ENCODE data around the gene MDM4.
A peak's percentile ranks its signal among the peaks of the same experiment; 100 is the strongest.

The MDM4 gene

GRCh38 chr1:204493145-204493983 lies 22.8 kb upstream of the MDM4 start:
- no peak for DNase-seq (ENCODE audit: low read depth)

- peak; percentile 31 for DNase-seq (ENCODE audit: low read depth)
Measured at GRCh38 chr1:204493984-204494280, 22.3 kb upstream of the MDM4 start.

- DNase-seq (ENCODE audit: low read depth), result peak; percentile 59
Measured at GRCh38 chr1:204494281-204495077, 21.7 kb upstream of the MDM4 start, which contains the start of gene PIK3C2B. PIK3C2B (minus strand) TSS chr1:204494805; CDS start chr1:204469802, 25,003 bp downstream.

DNA sequence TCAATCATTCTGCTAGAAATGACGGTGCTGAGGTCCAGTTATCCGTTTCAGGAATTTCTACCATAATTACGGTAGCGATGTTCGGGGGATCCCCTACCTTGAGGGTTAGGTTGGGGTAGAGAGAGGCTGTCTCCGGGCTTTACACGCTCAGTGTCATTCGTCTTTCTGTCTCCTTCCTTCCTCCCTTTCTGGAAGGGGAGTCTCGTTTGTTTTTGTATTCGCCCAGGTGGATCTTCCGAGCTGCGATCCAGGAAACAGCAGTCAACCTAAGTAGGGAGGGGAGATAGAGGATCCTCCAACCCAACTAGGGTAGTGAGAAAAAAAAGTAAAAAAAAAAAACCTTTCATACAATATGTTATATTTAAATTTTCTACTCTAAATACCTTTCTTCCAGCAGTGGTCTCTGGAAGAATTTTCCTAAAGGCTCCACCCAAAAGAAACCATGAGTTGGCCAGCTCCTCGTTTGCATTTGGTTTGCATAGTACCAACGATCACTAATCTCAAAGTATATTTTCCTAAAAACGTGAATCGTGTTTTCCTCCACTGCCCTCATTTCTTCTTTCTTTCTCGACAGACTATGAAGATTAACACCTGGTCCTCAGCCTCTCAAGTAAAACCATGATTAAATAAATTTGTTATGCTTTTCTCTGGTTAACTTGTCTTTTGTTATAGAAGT lies 21.0 kb upstream of the MDM4 start:
- DNase-seq (ENCODE audit: low read depth), result no peak

DNA sequence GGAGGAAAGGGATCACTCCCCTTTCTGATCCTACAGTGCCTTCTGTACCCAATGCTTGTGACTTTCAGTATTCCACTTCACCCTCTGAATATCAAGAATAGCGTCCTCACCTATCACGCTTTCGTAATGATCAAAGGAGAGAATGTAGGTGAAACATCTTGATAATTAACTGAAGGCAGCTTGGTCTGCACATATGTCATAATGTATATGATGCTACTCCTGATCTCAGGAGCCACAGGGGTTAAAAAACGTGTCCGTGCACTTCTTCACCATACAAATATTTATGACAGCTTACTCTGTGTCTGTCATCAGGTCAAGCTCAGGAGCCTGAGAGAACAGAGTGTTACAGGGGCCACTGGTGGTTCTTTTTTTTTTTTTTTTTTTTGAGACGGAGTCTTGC lies 20.4 kb upstream of the MDM4 start:
- DNase-seq (ENCODE audit: low read depth), result no peak

GRCh38 chr1:204498981-204499380 lies 17.2 kb upstream of the MDM4 start:
- DNase-seq (ENCODE audit: low read depth), result no peak

GRCh38 chr1:204499511-204500468 lies 16.4 kb upstream of the MDM4 start:
- DNase-seq (ENCODE audit: low read depth), result no peak

- DNase-seq (ENCODE audit: low read depth), result no peak
Measured at GRCh38 chr1:204502241-204502640, 14.0 kb upstream of the MDM4 start.

DNA sequence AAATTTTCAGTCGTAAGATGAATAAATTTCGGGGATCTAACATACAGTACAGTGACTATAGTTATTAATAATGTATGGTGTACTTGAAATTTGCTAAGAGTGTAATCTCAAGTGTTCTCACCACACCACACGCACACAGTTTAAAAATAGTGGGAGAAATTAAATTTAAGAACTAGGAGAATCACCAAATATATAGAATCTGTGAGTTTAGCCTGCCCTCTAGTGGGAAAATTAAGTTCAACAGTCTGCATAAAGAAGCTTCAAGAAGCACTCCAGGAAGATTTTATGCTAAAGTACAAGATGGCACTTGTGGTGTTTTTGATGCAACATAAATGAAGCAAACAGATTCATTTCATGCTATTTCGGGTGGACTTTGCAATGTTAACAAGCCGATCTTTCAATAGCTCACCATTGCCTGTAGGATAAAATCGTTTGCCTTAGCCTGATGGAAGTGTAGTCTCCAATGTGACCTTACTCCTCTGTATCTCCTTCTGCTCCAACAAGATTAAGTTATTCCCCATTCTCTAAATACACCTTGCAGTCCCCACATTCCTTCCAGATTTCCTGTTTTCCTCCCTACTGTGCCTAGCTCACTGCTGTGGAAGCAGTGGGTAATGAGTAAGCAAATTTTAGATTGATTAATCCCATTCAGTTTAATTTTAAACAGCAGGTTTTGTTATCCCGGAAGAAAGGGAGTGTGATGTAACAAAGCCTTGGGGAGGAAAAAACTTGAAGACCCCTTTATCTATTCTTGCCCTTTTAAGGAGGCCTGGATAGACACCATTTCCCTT lies 12.9 kb upstream of the MDM4 start:
- no peak for DNase-seq (ENCODE audit: low read depth)

DNA sequence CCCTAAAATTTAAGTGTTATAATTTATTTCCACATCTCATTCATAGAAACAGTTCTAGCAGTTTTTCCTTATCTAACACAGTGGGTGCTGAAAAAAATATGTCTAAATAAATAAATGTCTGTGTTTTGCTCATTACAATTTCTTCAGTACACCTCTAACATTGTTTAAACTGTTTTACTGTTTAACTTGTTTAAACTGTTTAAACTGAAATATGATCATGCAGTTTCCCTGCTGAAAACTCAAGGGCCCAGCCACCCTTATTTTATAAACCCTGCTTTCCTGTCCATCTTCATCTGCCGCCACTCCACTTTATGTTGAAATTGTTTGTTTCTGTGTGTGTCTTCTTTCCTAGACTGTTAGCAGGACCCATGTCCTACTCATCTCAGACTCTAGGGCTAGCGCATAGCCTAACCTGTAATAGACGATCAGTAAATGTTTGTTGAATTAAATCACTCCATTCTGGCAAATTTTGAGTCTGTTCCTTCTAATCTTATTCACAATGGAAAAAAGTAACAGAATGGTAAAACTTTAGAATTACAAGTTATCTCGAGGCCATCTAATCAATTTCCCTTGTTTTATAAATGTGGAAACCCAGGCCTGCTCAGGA lies 12.2 kb upstream of the MDM4 start:
- no peak for DNase-seq (ENCODE audit: low read depth)

- no peak for DNase-seq (ENCODE audit: low read depth)
Measured at GRCh38 chr1:204505674-204506200, 10.5 kb upstream of the MDM4 start.

DNA sequence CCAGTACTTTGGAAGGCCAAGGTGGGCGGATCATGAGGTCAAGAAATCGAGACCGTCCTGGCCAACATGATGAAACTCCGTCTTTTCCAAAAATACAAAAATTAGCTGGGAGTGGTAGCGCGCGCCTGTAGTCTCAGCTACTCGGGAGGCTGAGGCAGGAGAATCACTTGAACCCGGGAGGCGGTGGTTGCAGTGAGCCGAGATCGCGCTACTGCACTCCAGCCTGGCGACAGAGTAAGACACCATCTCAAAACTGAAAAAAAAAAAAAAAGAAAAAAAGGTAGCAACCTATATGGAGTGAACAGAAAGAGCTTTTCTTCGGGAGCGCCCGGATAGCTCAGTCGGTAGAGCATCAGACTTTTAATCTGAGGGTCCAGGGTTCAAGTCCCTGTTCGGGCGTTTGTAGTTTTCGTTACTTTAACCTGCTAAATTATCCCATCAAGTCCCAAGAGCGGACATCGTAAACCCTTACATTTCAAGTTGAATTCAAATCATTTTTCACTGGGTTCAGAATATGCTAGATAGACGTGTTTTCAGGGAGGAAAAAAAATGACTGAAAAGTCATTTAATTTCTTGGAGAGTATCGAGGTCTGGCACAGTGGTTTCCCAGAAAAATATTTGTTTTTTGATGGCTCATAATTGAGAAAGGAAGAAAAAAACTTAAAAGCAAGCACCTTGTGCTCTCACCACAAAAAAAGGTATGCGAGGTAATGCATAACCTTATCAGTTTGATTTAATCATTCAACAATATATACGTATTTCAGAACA lies 9.8 kb upstream of the MDM4 start:
- peak; percentile 56 for DNase-seq (ENCODE audit: low read depth)

- DNase-seq (ENCODE audit: low read depth), result peak; percentile 75
Measured at GRCh38 chr1:204506969-204507316, 9.3 kb upstream of the MDM4 start.

GRCh38 chr1:204507317-204508105 lies 8.7 kb upstream of the MDM4 start:
- no peak for DNase-seq (ENCODE audit: low read depth)

DNA sequence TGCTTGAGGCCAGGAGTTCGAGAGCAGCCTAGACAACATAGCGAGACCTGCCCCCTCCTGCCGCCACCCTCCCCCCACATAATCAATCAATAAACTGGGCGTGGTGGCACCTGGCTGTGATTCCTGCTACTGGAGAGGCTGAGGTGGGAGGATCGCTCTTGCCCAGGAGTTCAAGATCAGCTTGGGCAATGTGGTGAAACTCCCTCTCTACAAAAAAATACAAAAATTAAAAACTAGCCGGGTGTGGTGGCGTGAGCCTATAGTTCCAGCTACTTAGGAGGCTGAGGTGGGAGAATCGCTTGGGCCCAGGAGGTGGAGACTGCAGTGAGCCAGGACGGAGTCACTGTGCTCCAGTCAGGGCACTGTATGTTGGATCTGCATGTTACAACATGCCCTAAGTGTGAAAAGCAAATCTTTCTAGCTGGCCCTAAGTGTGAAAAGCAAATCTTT lies 7.0 kb upstream of the MDM4 start:
- no peak for DNase-seq (ENCODE audit: low read depth)

DNA sequence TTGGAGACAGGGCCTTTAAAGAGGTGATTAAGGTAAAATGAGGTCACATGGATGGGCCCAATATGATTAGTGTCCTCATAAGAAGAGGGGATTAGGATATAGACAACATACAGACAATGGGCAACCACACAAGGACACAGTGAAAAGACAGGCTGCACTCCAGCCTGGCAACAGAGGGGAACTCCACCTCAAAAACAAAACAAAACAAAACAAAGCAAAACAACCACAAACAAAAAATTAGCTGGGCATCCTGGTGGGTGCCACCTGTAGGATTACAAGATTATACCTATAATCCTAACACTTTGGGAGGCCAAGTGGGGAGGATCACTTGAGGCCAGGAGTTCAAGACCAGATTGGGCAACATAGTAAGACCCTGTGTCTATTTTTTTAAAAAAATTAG lies 4.8 kb upstream of the MDM4 start:
- no peak for DNase-seq (ENCODE audit: low read depth)

DNA sequence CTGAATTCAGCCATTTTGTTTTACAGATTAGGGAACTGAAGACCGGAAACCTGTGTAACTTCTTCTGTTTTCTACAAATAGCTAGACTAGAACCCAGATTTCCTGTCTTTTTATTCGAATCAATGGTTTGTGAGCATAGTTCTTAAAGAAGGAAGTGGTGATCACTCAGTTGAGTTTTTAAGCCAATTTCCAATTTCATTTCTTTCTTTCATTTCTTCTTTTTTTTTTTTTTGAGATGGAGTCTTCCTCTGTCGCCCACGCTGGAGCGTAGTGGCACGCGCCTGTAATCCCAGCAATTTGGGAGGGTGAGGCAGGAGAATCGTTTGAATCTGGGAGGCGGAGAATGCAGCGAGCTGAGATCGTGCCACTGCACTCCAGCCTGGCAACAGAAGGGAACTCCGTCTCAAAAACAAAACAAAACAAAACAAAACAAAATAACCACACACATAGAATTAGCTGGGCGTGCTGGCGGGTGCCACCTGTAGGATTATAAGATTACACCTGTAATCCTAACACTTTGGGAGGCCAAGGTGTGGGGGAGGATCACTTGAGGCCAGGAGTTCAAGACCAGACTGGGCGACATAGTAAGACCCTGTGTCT lies 3.0 kb upstream of the MDM4 start:
- no peak for DNase-seq (ENCODE audit: low read depth)

- no peak for DNase-seq (ENCODE audit: low read depth)
Measured at GRCh38 chr1:204514828-204515227, 1.4 kb upstream of the MDM4 start.

Measured in activated T-helper 9 cell treated with anti-CD3 and anti-CD28 coated beads, Interleukin-2, amount 50 U/mL, for 16 hours (primary cell).